Osteocyte (in vitro differentiated cells): ENCODE results near the gene PTPRJ. TPM values are rescaled to one million over a fixed set of nuclear protein-coding genes. Genes with fewer than 3 reads are reported as not detected.

Experiments
- DNase-seq: peaks from one replicate; pipeline ENCODE4 v3.0.0; 2021; ENCODE audit warnings: mixed read lengths; ENCODE audit not compliant: unreplicated experiment; ENCODE audit errors: extremely low spot score
- H3K27ac Mint-ChIP-seq: one replicate; pipeline ENCODE4 v1.8.0; 2021; ENCODE audit warnings: mild to moderate bottlenecking, mixed read lengths; ENCODE audit not compliant: unreplicated experiment
- H3K27me3 Mint-ChIP-seq: one replicate; pipeline ENCODE4 v1.8.0; 2021; ENCODE audit warnings: mixed read lengths; ENCODE audit not compliant: unreplicated experiment
- H3K36me3 Mint-ChIP-seq: one replicate; pipeline ENCODE4 v1.8.0; 2021; ENCODE audit warnings: mixed read lengths; ENCODE audit not compliant: unreplicated experiment
- H3K4me1 Mint-ChIP-seq: one replicate; pipeline ENCODE4 v1.8.0; 2021; ENCODE audit warnings: mixed read lengths; ENCODE audit not compliant: unreplicated experiment
- H3K4me3 Mint-ChIP-seq: one replicate; pipeline ENCODE4 v1.8.0; 2021; ENCODE audit warnings: mild to moderate bottlenecking, moderate library complexity, mixed read lengths; ENCODE audit not compliant: unreplicated experiment
- H3K9me3 Mint-ChIP-seq: one replicate; pipeline ENCODE4 v1.8.0; 2021; ENCODE audit warnings: mixed read lengths; ENCODE audit not compliant: unreplicated experiment
- total RNA-seq: library from RNA; stranded (reverse); gene quantifications from 2 replicates; pipeline ENCODE4 v1.2.1, GENCODE V29; 2021
- TF ChIP-seq, protein P1 (sequence below): fragments of 200-600 bp; sonication (generic); IDR thresholded peaks from 2 replicates; pipeline ENCODE4 v1.5.0; 2021; ENCODE audit warnings: antibody characterized with exemption, mild to moderate bottlenecking, moderate library complexity

Gene PTPRJ
- total RNA-seq, 1 donor from 2014 or later: 16.6 TPM

DNA sequence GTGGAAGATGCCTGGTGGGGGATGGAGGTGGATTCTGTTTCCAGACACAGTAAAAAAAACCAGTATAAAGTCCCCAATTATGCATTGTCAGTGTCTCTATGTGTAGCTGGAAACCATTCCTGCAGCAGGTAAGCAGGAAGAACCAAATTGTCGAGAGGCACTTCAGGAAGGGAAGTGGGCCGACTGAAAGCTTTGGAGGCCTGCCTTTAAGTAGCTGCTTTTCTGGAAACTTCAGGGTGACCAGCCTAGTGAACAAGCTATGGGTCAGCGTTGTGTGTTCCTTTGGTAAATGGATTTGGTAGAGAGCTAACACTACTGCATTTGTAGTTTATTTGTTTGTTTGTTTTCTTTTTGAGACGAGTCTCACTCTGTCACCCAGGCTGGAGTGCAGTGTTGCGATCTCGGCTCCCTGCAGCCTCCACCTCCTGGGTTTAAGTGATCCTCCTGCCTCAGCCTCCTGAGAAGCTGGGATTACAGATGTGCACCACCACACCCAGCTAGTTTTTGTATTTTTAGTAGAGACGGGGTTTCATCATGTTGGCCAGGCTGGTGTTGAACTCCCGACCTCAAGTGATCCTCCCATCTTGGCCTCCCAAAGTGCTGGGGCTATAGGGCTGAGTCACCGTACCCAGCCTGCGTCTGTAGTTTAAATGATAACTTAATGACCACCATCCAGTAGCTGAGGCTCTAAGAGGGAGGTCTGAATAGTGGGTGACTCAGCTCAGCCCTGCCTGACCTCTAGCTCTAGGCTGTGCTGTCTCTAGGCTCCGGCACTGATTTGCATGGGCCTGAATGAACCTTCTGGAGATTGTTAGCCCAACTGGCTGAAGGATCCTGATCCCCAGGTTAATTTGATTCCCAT lies 12.8 kb downstream of the PTPRJ start:
- no peaks in the 10 kb centered on the region for H3K36me3 Mint-ChIP-seq
- peaks cover 20% of the 10 kb centered on the region for H3K4me1 Mint-ChIP-seq
- H3K9me3 Mint-ChIP-seq: no peaks in the 10 kb centered on the region

DNA sequence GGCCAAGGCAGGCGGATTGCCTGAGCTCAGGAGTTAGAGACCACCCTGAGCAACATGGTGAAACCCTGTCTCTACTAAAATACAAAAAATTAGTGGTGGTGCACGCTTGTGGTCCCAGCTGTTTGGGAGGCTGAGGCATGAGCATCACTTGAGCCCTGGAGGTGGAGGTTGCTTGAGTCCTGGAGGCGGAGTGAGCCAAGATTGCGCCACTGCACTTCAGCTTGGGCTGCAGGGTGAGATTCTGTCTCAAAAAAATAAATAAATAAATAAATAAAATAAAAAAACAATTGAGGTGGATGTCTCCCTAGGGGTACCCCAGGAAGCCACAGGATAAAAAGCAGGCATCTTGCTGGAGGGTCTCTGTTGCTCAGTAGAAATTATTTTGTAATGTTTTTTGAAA lies 14.1 kb downstream of the PTPRJ start:
- H3K27me3 Mint-ChIP-seq: no peaks in the 10 kb centered on the region
- DNase-seq: no peak
- no peak overlapping the region for H3K27ac Mint-ChIP-seq
- no peak overlapping the region for H3K4me3 Mint-ChIP-seq
- TF ChIP-seq, protein P1, sequence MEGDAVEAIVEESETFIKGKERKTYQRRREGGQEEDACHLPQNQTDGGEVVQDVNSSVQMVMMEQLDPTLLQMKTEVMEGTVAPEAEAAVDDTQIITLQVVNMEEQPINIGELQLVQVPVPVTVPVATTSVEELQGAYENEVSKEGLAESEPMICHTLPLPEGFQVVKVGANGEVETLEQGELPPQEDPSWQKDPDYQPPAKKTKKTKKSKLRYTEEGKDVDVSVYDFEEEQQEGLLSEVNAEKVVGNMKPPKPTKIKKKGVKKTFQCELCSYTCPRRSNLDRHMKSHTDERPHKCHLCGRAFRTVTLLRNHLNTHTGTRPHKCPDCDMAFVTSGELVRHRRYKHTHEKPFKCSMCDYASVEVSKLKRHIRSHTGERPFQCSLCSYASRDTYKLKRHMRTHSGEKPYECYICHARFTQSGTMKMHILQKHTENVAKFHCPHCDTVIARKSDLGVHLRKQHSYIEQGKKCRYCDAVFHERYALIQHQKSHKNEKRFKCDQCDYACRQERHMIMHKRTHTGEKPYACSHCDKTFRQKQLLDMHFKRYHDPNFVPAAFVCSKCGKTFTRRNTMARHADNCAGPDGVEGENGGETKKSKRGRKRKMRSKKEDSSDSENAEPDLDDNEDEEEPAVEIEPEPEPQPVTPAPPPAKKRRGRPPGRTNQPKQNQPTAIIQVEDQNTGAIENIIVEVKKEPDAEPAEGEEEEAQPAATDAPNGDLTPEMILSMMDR: no peak
- H3K9me3 Mint-ChIP-seq: no peaks in the 10 kb centered on the region
- H3K36me3 Mint-ChIP-seq: no peaks in the 10 kb centered on the region
- H3K4me1 Mint-ChIP-seq: peaks cover 32% of the 10 kb centered on the region

More for the DNA sequence above, 12.8 kb downstream of the PTPRJ start:
- no peak overlapping the region for H3K4me3 Mint-ChIP-seq
- H3K27ac Mint-ChIP-seq: peak overlapping the region; percentile 44
- TF ChIP-seq, protein P1: no peak
- H3K27me3 Mint-ChIP-seq: no peaks in the 10 kb centered on the region
- DNase-seq: no peak

DNA sequence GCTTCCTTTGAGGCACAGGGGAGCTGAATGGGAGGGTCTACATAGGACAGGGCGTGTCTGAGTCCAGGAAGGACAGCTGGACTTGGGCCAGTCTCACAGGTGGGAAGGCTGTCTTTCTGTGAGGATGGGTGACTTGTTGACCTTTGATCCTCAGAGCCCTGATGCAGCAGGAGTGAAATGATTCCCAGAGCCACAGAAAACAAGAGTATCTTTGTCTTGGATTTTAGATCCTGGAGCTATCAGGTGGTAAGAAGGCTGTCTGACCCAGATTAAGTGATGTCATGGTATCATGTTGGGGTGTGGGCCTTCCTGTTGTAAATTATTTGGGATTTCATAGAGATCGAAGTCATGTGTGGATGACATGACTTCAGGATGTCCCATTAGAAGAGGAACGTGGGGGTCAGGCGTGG lies 15.0 kb downstream of the PTPRJ start:
- Mint-ChIP-seq H3K4me1 (peaks cover 27% of the 10 kb centered on the region), H3K36me3 (no peaks in the 10 kb centered on the region), H3K27ac (no peak overlapping the region), H3K9me3 (no peaks in the 10 kb centered on the region), H3K4me3 (no peak overlapping the region), H3K27me3 (no peaks in the 10 kb centered on the region)
- TF ChIP-seq, protein P1: no peak
- no peak for DNase-seq

DNA sequence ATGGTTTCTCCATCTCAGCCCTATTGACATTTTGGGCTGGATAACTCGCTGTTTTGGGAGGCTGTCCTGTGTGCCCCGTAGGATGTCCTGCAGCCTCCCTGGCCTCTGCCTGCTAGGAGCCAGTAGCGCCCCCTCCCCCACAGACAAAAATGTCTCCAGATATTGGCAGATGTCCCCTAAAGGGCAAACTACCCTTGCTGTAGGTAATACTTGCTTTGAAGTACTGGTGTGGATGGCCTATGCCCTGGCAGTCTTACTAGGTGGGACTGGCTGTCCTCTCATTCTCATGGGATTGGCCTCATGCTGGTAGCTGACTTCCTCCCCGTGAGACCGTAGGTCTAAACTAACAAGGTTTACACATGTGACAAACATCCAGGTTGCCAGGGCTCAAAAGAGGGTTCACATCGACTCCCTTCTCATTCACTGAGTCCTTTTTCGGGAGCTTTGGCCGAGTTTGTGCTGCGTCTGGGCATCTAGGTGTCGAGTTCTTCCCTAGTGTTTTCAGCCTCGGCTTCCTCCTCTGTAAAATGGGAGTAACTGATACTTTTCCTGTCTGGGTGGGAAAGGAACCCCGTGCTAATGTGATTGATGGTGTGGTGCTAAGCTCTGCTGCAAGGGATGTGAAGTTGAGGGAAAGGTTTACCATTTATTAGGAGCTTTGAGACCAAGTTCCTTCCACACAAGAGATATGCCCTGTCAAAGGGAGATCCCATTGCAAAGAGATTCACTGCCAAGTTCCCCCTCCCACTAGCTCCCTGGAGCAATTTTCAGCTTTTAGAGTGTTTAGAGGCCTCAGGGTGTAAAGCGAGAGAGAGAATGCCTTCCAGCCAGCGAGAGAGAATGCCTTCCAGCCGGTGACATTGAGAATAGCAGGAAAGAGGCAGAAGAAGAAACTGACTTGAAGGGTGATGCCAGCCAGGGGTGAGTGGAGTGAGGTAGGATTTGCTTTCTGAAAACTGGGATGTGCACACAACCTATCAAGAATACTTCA lies 17.0 kb downstream of the PTPRJ start:
- no peak overlapping the region for H3K4me3 Mint-ChIP-seq
- TF ChIP-seq, protein P1: no peak
- peaks cover 39% of the 10 kb centered on the region for H3K4me1 Mint-ChIP-seq
- H3K27ac Mint-ChIP-seq: no peak overlapping the region
- H3K36me3 Mint-ChIP-seq: no peaks in the 10 kb centered on the region
- no peak for DNase-seq
- H3K27me3 Mint-ChIP-seq: no peaks in the 10 kb centered on the region
- no peaks in the 10 kb centered on the region for H3K9me3 Mint-ChIP-seq

DNA sequence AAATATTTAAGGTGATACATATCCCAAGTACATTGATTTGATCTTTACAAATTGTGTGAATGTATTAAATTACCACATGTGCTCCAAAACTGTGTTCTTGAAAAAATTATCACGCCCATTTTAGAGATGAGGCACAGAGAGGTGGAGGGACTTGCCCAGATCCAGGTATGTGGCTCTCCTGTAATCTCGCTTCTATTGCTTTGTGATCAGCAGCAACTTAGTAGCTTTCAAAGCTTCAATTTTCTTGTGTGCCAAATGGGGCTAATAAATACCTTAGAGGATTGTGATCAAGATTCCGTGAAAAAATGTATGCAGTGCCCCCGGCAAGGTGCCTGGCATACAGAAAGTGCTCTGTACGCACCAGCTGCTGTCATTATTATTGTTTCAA lies 18.0 kb downstream of the PTPRJ start:
- no peak overlapping the region for H3K4me3 Mint-ChIP-seq
- H3K27ac Mint-ChIP-seq: peak overlapping the region; percentile 51
- TF ChIP-seq, protein P1: no peak
- DNase-seq: no peak
- no peaks in the 10 kb centered on the region for H3K9me3 Mint-ChIP-seq
- H3K4me1 Mint-ChIP-seq: peaks cover 43% of the 10 kb centered on the region
- no peaks in the 10 kb centered on the region for H3K36me3 Mint-ChIP-seq
- H3K27me3 Mint-ChIP-seq: no peaks in the 10 kb centered on the region
